ENCODE measurements around the gene PIK3R5.

The PIK3R5 gene

GRCh38 chr17:8900626-8901585 lies 64.6 kb downstream of the PIK3R5 start:
- in situ Hi-C loops (cut with HindIII; ENCODE audit: low sequenced_read_pairs), result no loop called here

GRCh38 chr17:8900207-8900606 lies 65.3 kb downstream of the PIK3R5 start:
- in situ Hi-C loops (cut with HindIII; ENCODE audit: low sequenced_read_pairs), result no loop called here

- in situ Hi-C loops (cut with HindIII; ENCODE audit: low sequenced_read_pairs), result no loop called here
These were observed 66.9 kb downstream of the PIK3R5 start for GRCh38 chr17:8898636-8899035.

DNA sequence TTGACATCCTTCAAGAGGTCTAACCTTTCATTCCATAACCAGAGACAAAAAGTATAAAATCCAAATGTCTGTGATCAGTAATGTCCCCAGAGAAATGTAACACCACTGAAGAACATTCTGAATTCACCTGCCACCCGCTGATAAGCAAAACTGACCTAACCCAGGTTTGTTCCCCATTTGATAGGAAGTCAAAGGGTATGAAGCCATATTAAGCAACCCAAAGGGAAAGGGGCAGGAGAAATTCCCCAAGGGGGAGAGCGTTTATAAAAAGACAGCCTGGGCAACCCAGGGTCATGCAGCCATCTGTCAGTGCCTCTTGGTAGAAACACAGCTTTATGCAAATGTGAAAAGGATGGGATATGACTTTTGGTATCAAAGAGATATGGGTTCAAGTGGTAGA lies 67.4 kb downstream of the PIK3R5 start:
- in situ Hi-C loops (cut with HindIII; ENCODE audit: low sequenced_read_pairs), result no loop called here

DNA sequence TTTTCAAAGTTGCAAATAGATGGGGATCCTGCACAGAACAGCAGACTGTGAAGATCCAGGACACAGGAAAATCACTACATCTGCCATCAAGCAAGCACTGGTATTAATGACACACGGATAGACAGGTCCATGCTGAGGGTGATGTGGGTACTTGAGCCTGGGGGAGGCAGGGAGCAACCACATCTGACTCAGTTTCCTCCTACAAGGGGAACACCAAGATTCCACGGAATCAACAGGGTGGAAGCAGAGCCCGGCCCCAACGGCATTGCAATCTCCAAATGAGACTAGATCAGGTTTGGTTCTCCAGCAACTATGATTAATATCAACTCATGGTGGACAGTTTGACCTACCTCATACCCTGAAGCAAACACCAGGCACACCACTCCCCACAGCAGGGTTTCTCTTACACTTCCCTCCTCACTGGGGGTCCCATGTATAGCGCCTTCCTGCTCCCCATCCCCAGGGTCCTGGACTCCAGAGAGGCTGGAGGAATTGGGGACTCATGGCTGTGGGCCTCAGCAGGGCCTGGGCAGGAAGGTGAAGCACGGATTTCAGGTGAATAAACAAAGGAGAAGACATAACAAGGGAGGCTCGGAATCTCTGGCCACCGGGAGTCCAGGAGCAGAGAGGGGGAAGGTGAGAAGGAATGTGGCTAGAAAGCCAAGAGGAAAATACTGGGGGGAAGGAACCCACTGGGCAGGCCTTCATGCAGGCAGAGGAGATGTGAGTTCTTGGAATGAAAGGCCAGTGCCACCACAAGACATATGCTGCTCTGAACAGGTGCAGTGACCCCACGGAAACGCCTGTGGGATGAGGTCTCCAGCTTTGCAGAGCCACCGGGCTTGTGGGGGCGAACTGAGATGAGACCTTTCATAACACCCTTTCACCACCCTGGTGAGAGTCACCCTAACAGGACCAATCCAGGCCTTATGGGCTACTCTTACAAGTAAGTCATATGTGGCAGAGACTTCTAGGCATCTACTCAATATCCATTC lies 68.6 kb downstream of the PIK3R5 start:
- in situ Hi-C loops (cut with HindIII; ENCODE audit: low sequenced_read_pairs), result no loop called here

DNA sequence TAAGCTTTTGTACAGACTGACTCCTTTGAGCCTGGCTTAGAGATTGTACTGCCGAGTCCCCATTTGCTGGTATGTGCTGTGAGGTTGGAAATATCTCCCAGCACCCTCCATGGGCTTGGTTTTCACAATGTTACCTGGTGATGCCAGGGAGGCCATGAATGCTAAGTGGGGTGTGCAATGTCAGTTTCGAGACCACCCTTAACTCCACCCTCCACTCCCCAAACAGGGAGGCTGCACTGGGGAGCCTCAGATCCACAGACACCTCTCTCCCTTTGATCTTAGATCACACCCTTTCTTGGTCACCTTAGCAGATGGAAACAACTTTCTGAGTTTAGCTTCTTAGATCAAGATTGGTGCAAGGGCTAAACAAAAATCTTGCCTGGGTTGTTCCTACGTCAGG lies 69.4 kb downstream of the PIK3R5 start:
- in situ Hi-C loops (cut with HindIII; ENCODE audit: low sequenced_read_pairs), result no loop called here

DNA sequence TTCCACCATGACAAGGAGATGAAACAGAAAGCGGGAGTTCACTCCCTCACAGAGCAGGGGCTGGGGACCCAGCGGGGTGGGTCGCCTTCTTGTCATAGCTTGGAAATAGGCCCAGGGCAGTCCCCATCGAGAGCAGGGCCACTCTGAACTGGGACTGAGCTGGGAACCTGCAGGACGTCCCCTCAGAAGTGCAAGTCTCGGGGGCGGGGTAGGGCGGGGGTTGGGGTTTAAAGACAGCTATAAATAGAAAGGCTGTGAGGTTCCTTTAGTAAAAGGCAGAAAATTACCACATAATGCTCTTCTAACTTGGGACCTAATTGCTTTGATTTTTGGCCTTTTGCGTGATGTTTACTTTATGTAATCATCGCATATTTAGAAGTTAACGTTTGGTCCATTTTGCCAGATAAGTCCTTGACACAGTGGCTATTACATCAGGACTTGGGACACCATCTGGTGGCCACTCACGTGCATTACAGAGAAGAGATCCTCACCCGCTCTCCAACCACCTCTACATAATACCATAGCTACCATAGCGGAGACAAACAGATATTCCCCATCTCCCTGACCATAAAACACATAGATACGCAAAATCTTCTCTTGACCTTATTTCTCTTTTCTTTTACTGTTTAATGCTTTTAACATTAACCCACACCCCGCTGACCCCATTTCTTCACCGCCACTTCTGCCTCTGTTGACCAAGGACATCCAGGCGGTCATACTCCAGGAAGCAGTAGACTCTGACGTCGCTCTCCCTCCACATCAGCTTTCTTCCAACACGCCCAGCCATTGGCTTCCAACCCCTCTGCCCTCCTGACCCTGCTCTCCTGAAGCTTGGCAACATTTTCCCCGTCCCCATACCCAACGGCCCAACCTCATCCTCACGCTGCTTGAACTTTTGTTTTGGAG lies 70.6 kb downstream of the PIK3R5 start:
- in situ Hi-C loops (cut with HindIII; ENCODE audit: low sequenced_read_pairs), result no loop called here

DNA sequence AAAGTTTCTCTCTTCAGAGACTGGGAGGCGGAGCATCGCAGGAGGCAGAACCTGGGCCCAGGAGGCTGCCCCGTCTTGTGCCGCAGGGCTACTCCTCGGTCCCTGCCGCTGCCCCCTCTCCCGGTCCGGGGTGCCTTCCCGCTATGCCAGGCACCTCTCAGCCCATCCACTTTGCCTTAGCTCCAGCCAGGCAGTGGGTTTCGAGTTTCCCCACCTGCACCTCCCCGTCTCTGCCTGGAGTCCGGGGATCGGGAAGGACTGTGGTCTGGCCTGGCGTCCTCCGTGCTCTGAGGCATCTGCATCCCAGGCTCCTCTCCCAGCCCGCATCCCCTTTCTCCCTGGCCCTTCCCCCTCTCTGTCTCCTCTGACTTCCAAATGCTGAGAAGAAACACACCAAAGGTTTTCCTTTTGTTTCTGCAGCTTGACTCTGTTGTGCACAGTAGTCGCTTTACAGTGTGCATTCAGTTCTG lies 71.3 kb downstream of the PIK3R5 start:
- in situ Hi-C loops (cut with HindIII; ENCODE audit: low sequenced_read_pairs), result no loop called here

DNA sequence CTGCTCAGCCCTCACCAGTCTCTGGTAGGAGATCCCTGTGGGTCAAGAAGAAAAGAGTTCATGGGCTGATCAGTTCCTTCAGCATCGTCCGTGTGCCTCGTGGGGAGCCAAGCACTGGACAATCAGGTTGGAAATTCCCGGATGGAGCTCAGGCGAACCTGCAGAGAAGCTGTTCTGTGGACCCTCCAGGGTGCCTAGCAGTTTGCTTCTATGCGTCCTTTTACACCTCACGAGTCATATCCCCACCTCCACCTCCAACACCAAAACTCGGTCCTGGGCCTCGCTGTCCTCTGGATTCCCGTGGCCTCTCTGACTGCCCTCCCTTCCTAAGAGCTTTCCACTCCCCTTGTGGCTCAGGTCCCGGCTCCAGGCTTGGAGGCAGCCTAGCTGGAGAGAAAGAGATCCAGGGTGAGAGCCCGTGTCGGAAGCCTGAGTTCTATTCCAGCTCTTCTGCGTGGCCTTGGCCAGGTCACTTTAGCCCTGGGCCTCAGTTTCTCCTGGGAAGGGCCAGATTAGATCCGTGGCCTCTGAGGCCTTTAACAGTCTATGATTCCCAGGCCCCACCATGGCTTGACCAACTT lies 71.8 kb downstream of the PIK3R5 start:
- in situ Hi-C loops (cut with HindIII; ENCODE audit: low sequenced_read_pairs), result no loop called here

DNA sequence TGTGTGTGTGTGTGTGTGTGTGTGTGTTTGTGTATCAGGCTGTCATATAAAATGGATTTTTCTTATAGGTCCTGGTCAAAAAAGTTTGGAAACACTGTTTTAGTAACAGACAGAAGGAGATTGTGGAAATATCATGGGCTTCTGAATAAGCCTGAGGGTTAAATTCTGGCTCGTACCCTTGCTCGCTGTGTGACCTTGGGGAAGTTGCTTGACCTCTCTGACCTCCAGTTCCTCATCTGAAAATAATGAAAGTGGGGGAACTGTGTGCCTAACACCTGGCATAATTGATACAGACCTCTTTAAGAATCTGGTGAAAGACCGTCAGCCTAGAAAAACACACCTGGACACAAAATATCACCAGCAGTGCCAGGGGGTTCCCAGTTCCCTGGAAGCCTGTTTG lies 72.4 kb downstream of the PIK3R5 start:
- in situ Hi-C loops (cut with HindIII; ENCODE audit: low sequenced_read_pairs), result no loop called here

GRCh38 chr17:8892338-8892690 lies 73.2 kb downstream of the PIK3R5 start:
- in situ Hi-C loops (cut with HindIII; ENCODE audit: low sequenced_read_pairs), result no loop called here

DNA sequence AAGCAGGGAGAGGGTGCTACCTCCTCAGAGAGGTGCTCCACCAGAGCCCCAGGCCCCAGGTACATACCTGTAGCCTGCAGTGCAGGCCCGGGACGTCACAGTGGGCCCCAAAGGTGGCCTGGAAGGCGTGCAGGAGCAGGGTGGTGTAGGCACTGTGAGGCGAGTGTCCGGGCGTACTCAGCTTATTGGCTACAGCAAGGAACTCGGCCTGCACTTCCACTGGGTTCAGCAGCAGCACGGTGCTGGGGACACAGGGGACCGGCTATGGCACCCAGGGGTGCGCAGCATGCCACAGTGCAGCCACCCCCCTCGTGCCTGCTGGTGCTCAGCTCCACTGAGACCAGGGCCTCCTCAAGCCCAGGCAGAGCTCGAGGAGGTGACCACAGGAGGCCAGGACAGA lies 74.8 kb downstream of the PIK3R5 start:
- in situ Hi-C loops (cut with HindIII; ENCODE audit: low sequenced_read_pairs), result no loop called here

- in situ Hi-C loops (cut with HindIII; ENCODE audit: low sequenced_read_pairs), result no loop called here
These were observed 75.9 kb downstream of the PIK3R5 start for GRCh38 chr17:8889458-8890210.

DNA sequence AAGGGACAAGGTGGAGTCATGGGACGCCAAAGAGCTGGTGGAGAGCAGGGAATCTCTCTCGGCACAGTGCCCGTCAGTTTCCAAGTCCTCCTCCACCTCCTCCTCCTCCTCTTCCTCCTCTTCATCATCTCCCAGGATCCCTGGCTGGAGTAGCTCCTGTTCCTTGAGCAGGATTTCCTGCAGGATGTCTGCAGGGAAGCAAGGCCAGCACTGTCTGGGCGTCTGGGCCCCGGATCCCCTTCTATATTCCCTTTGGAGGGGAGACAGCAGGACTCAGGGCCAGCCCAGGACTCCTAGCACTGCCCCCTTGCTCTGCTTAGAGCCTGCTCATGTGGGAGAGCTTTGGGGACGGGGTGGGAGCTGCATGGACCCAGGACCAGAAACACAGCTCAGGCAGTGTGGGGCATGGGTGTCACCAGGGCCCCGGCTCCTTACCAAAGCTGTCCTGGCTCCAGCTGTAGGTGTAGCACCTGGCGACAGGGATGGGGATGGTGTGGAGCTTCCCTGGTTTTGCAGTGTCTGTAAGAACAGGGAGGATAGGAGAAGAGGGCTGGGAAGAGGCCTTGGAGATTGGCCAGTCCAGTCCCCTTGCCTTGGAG lies 76.7 kb downstream of the PIK3R5 start:
- in situ Hi-C loops (cut with HindIII; ENCODE audit: low sequenced_read_pairs), result no loop called here

GRCh38 chr17:8887834-8888703 lies 77.4 kb downstream of the PIK3R5 start:
- in situ Hi-C loops (cut with HindIII; ENCODE audit: low sequenced_read_pairs), result no loop called here

DNA sequence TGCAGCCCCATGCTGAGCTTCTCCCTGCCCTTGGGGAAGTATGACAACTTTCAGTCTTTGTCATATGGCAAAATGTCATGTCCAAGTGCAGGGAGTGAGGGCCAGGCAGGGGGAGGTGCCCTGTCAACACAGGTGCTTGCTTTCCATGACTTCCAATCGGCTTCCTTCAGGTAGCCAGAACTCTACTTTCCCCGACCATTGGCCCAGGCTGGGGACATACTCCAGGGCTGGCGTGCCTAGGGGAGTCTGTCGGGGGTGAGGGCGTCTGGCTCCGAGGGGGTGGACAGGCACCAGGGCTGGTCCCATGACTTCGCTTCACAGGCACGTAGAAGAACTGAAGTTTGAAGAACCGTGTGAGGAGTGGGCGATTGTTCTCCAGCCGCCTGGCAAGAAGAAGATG lies 78.2 kb downstream of the PIK3R5 start:
- in situ Hi-C loops (cut with HindIII; ENCODE audit: low sequenced_read_pairs), result no loop called here

GRCh38 chr17:8885967-8886684 lies 79.4 kb downstream of the PIK3R5 start:
- in situ Hi-C loops (cut with HindIII; ENCODE audit: low sequenced_read_pairs), result no loop called here

All from DLD1 (cell line).